ENCODE data around the gene KDSR. TPM values are rescaled to one million over a fixed set of nuclear protein-coding genes. Genes with fewer than 3 reads are reported as not detected.

KDSR gene
- total RNA-seq, 6 experiments from 2014 or later = 46.7 to 69.4 (median 57.1) TPM

- Mint-ChIP-seq H3K36me3 (ENCODE audit: low read depth) (peaks cover 7% of the 10 kb centered on the region; the same call in 1 of the 2 replicates), H3K27ac (no peak overlapping the region), H3K4me1 (ENCODE audit: low read depth) (peaks cover 22% of the 10 kb centered on the region), H3K27me3 (ENCODE audit: insufficient read depth) (no peaks in the 10 kb centered on the region; the same call in 1 of the 2 replicates), H3K9me3 (peaks cover 9% of the 10 kb centered on the region), H3K4me3 (no peak overlapping the region)
- DNase-seq = no peak
- no peak for TF ChIP-seq CTCF (IDR thresholded peaks at IDR 0.05)
These were observed 10.4 kb upstream of the KDSR start for GRCh38 chr18:63377275-63377980.

DNA sequence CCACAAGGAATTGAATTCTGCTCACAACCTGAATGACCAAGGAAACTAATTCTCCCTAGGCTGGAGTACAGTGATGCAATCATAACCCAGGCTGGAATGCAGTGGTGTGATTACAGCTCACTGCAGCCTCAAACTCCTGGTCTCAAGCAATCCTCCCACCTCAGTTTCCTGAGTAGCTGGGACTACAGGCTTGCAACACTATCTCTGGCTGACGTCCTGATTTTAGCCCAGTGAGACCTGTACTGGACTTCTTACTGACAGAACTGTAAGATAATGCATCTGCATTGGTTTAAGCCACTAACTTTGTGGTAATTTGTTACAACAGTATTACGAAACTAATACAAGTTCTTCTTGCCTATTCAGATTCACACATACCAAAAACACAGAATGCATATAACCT is 9.5 kb upstream of the KDSR start:
- Mint-ChIP-seq H3K4me3 (no peak overlapping the region), H3K27me3 (ENCODE audit: insufficient read depth) (no peaks in the 10 kb centered on the region; the same call in 1 of the 2 replicates), H3K9me3 (peaks cover 9% of the 10 kb centered on the region), H3K4me1 (ENCODE audit: low read depth) (peaks cover 22% of the 10 kb centered on the region), H3K36me3 (ENCODE audit: low read depth) (peaks cover 7% of the 10 kb centered on the region; the same call in 1 of the 2 replicates), H3K27ac (no peak overlapping the region)
- DNase-seq = no peak
- TF ChIP-seq CTCF (IDR thresholded peaks at IDR 0.05) = no peak

DNA sequence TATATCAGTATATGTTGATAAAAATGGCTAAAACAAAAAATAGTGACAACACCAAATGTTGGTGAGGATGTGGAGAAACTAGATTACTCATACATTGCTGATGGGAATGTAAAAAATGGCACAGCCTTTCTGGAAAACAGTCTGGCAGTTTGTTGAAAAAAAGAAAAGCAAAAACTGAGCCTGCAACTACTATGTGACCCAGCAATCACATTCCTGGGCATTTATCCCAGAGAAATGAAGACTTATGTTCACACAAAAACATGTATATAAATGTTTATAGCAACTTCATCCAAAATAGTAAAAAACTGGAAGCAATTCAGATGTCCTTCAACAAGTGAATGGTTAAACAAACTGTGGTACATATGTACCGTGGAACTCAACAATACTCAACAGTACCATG is 7.5 kb upstream of the KDSR start:
- peaks cover 12% of the 10 kb centered on the region for H3K4me1 Mint-ChIP-seq (ENCODE audit: low read depth)
- peaks cover 9% of the 10 kb centered on the region for H3K9me3 Mint-ChIP-seq
- TF ChIP-seq CTCF (IDR thresholded peaks at IDR 0.05) = no peak
- peaks cover 7% of the 10 kb centered on the region; the same call in 1 of the 2 replicates for H3K36me3 Mint-ChIP-seq (ENCODE audit: low read depth)
- no peak overlapping the region for H3K27ac Mint-ChIP-seq
- no peak overlapping the region for H3K4me3 Mint-ChIP-seq
- DNase-seq = peak; percentile 7
- no peaks in the 10 kb centered on the region for H3K27me3 Mint-ChIP-seq (ENCODE audit: insufficient read depth)

GRCh38 chr18:63373161-63373560 is 6.2 kb upstream of the KDSR start:
- no peaks in the 10 kb centered on the region for H3K27me3 Mint-ChIP-seq (ENCODE audit: insufficient read depth)
- DNase-seq = no peak
- no peak overlapping the region for H3K27ac Mint-ChIP-seq
- H3K9me3 Mint-ChIP-seq = peaks cover 9% of the 10 kb centered on the region
- TF ChIP-seq CTCF (IDR thresholded peaks at IDR 0.05) = no peak
- peaks cover 7% of the 10 kb centered on the region; the same call in 1 of the 2 replicates for H3K36me3 Mint-ChIP-seq (ENCODE audit: low read depth)
- peaks cover 9% of the 10 kb centered on the region for H3K4me1 Mint-ChIP-seq (ENCODE audit: low read depth)
- no peak overlapping the region for H3K4me3 Mint-ChIP-seq

DNA sequence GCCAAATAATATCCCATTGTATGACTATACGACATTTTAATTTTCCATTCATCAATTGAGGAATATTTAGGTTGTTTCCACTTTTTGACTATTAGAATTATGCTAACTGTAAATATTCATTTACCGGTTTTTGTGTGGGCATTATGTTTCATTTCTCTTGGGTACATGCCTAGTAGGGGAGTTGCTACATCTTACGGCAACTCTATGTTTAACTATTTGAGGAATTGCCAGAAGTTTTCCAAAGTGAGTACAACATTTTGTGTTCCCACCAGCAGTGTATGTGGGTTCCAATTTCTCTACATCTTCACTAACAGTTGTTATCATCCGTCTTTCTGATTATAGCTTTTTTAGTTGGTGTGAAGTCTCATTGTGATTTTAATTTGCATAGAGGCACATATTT is 1.6 kb upstream of the KDSR start:
- peak overlapping the region; percentile 88 for H3K27ac Mint-ChIP-seq
- H3K27me3 Mint-ChIP-seq (ENCODE audit: insufficient read depth) = 0 out of 2 replicates have a peak, but pooled peaks cover 1% of the 10 kb centered on the region
- DNase-seq = no peak
- H3K9me3 Mint-ChIP-seq = no peaks in the 10 kb centered on the region
- no peak for TF ChIP-seq CTCF (IDR thresholded peaks at IDR 0.05)
- H3K4me3 Mint-ChIP-seq = peak overlapping the region; percentile 95
- H3K36me3 Mint-ChIP-seq (ENCODE audit: low read depth) = peaks cover 12% of the 10 kb centered on the region
- H3K4me1 Mint-ChIP-seq (ENCODE audit: low read depth) = peaks cover 37% of the 10 kb centered on the region

Measured in HFFc6 (cell line).